Measurements from ENCODE around the gene TCF20.

The TCF20 gene

GRCh38 chr22:42270510-42271190 lies at the start of gene TCF20:
TCF20 (minus strand) TSS chr22:42270653; CDS start chr22:42215305, 55,348 bp downstream.
- DNase-seq (ENCODE audit: low spot score) = peak; percentile 94

- DNase-seq (ENCODE audit: low spot score) = no peak
These were observed 48.9 kb upstream of the TCF20 start for GRCh38 chr22:42319386-42319785.

- DNase-seq (ENCODE audit: low spot score) = no peak
These were observed 48.5 kb upstream of the TCF20 start for GRCh38 chr22:42318967-42319366.

- no peak for DNase-seq (ENCODE audit: low spot score)
These were observed 47.5 kb upstream of the TCF20 start for GRCh38 chr22:42317691-42318547.

- no peak for DNase-seq (ENCODE audit: low spot score)
These were observed 46.6 kb upstream of the TCF20 start for GRCh38 chr22:42317008-42317407.

- no peak for DNase-seq (ENCODE audit: low spot score)
These were observed 44.9 kb upstream of the TCF20 start for GRCh38 chr22:42315392-42315756.

GRCh38 chr22:42314709-42315391 lies 44.4 kb upstream of the TCF20 start:
- no peak for DNase-seq (ENCODE audit: low spot score)

- no peak for DNase-seq (ENCODE audit: low spot score)
These were observed 43.5 kb upstream of the TCF20 start for GRCh38 chr22:42313804-42314581.

- no peak for DNase-seq (ENCODE audit: low spot score)
These were observed 42.8 kb upstream of the TCF20 start for GRCh38 chr22:42313204-42313603.

GRCh38 chr22:42310291-42311015 lies 40.0 kb upstream of the TCF20 start:
- DNase-seq (ENCODE audit: low spot score) = no peak

- DNase-seq (ENCODE audit: low spot score) = no peak
These were observed 39.4 kb upstream of the TCF20 start for GRCh38 chr22:42309865-42310264.

GRCh38 chr22:42308892-42309468 lies 38.5 kb upstream of the TCF20 start:
- no peak for DNase-seq (ENCODE audit: low spot score)

GRCh38 chr22:42307806-42308563 lies 37.5 kb upstream of the TCF20 start:
- no peak for DNase-seq (ENCODE audit: low spot score)

- no peak for DNase-seq (ENCODE audit: low spot score)
These were observed 35.6 kb upstream of the TCF20 start for GRCh38 chr22:42306010-42306409.

GRCh38 chr22:42304324-42304790 lies 33.9 kb upstream of the TCF20 start:
- DNase-seq (ENCODE audit: low spot score) = no peak

GRCh38 chr22:42303396-42304323 lies 33.2 kb upstream of the TCF20 start:
- no peak for DNase-seq (ENCODE audit: low spot score)

GRCh38 chr22:42301742-42302102 lies 31.3 kb upstream of the TCF20 start:
- no peak for DNase-seq (ENCODE audit: low spot score)

GRCh38 chr22:42301077-42301741 lies 30.8 kb upstream of the TCF20 start:
- no peak for DNase-seq (ENCODE audit: low spot score)
